ENCODE measurements around the gene RUBCNL.

DNA sequence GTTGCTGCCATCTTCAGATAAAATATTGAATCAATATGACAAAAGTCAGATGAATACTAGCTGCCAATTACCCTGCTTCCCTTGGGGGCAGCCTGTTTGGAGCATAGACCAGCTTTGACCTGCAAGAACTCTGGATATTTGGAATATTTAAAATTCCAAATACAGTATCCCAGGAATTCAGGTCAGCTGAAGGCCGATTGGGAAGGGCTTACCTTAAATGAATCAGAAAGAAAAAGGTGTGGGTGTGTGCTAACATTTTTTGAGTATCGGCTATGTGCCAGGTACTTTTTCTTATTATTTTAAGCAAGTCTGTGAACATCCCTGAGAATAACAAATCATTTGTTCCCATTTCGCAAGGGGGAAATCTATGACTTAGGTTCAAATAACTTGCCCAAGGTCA, 1.8 kb upstream of the RUBCNL start:
- TF ChIP-seq, protein P1, sequence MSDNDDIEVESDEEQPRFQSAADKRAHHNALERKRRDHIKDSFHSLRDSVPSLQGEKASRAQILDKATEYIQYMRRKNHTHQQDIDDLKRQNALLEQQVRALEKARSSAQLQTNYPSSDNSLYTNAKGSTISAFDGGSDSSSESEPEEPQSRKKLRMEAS (CRISPR knock-in tag; IDR thresholded peaks at IDR 0.05): no peak
- TF ChIP-seq, protein P2, sequence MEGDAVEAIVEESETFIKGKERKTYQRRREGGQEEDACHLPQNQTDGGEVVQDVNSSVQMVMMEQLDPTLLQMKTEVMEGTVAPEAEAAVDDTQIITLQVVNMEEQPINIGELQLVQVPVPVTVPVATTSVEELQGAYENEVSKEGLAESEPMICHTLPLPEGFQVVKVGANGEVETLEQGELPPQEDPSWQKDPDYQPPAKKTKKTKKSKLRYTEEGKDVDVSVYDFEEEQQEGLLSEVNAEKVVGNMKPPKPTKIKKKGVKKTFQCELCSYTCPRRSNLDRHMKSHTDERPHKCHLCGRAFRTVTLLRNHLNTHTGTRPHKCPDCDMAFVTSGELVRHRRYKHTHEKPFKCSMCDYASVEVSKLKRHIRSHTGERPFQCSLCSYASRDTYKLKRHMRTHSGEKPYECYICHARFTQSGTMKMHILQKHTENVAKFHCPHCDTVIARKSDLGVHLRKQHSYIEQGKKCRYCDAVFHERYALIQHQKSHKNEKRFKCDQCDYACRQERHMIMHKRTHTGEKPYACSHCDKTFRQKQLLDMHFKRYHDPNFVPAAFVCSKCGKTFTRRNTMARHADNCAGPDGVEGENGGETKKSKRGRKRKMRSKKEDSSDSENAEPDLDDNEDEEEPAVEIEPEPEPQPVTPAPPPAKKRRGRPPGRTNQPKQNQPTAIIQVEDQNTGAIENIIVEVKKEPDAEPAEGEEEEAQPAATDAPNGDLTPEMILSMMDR (IDR thresholded peaks at IDR 0.05): no peak
- TF ChIP-seq, protein P3, sequence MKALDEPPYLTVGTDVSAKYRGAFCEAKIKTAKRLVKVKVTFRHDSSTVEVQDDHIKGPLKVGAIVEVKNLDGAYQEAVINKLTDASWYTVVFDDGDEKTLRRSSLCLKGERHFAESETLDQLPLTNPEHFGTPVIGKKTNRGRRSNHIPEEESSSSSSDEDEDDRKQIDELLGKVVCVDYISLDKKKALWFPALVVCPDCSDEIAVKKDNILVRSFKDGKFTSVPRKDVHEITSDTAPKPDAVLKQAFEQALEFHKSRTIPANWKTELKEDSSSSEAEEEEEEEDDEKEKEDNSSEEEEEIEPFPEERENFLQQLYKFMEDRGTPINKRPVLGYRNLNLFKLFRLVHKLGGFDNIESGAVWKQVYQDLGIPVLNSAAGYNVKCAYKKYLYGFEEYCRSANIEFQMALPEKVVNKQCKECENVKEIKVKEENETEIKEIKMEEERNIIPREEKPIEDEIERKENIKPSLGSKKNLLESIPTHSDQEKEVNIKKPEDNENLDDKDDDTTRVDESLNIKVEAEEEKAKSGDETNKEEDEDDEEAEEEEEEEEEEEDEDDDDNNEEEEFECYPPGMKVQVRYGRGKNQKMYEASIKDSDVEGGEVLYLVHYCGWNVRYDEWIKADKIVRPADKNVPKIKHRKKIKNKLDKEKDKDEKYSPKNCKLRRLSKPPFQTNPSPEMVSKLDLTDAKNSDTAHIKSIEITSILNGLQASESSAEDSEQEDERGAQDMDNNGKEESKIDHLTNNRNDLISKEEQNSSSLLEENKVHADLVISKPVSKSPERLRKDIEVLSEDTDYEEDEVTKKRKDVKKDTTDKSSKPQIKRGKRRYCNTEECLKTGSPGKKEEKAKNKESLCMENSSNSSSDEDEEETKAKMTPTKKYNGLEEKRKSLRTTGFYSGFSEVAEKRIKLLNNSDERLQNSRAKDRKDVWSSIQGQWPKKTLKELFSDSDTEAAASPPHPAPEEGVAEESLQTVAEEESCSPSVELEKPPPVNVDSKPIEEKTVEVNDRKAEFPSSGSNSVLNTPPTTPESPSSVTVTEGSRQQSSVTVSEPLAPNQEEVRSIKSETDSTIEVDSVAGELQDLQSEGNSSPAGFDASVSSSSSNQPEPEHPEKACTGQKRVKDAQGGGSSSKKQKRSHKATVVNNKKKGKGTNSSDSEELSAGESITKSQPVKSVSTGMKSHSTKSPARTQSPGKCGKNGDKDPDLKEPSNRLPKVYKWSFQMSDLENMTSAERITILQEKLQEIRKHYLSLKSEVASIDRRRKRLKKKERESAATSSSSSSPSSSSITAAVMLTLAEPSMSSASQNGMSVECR (CRISPR knock-in tag; IDR thresholded peaks at IDR 0.05; ENCODE audit: borderline replicate concordance): no peak
- TF ChIP-seq MXD4 (CRISPR knock-in tag; IDR thresholded peaks at IDR 0.05; ENCODE audit: borderline replicate concordance) (no peak), SP1 (CRISPR knock-in tag; conservative IDR thresholded peaks at IDR 0.05) (no peak), ZNF121 (CRISPR knock-in tag; IDR thresholded peaks at IDR 0.05) (no peak), TEAD4 (CRISPR knock-in tag; IDR thresholded peaks at IDR 0.05) (no peak)

Measured in WTC11 (cell line).